ENCODE data around the gene FBXL19. TPM values are rescaled to one million over a fixed set of nuclear protein-coding genes. Genes with fewer than 3 reads are reported as not detected.

FBXL19 gene
- total RNA-seq, 2 donors from 2014 or later, result 8.6 to 21.1 TPM

- no peak for ATAC-seq
- H3K36me3 ChIP-seq (replicated peaks in 1 of 2; ENCODE audit: insufficient read depth in 1 of 2, low read depth in 2 of 2), result no peaks in the 10 kb centered on the region
- H3K27me3 ChIP-seq, result no peaks in the 10 kb centered on the region
- H3K4me3 ChIP-seq, result no peak overlapping the region
- TF ChIP-seq POLR2A (IDR thresholded peaks at IDR 0.05), result no peak
- TF ChIP-seq CTCF (IDR thresholded peaks at IDR 0.05), result no peak
- WGBS, 2 donors, result 87 to 90% methylated on average over 3 to 26 of the region's 26 CpGs
- no peaks in the 10 kb centered on the region for H3K9me3 ChIP-seq
- H3K27ac ChIP-seq, result no peak overlapping the region
- H3K4me1 ChIP-seq, result peaks cover 20% of the 10 kb centered on the region
- no peak for DNase-seq
- intact Hi-C loops (cut with DNase I), result no loop called here
Observed at GRCh38 chr16:30925632-30925987, 2.2 kb downstream of the FBXL19 start.

GRCh38 chr16:30925995-30926811 is 2.8 kb downstream of the FBXL19 start:
- ATAC-seq, result no peak
- no peak for DNase-seq
- Histone ChIP-seq H3K9me3 (no peaks in the 10 kb centered on the region), H3K36me3 (replicated peaks in 1 of 2; ENCODE audit: insufficient read depth in 1 of 2, low read depth in 2 of 2) (peaks cover 0 to 2% of the 10 kb centered on the region in 2 donors), H3K27me3 (no peaks in the 10 kb centered on the region), H3K27ac (no peak overlapping the region), H3K4me3 (no peak overlapping the region), H3K4me1 (peaks cover 18% of the 10 kb centered on the region)
- no peak for TF ChIP-seq CTCF (IDR thresholded peaks at IDR 0.05)
- TF ChIP-seq POLR2A (IDR thresholded peaks at IDR 0.05), result no peak
- 68 to 74% methylated on average over 10 of the region's 10 CpGs for WGBS, 2 donors
- intact Hi-C loops (cut with DNase I), result no loop called here

- WGBS, 2 donors, result 85 to 88% methylated on average over 5 to 20 of the region's 22 CpGs
- no peaks in the 10 kb centered on the region for H3K27me3 ChIP-seq
- DNase-seq, result no peak
- H3K4me3 ChIP-seq, result no peak overlapping the region
- peaks cover 14% of the 10 kb centered on the region for H3K4me1 ChIP-seq
- no peak overlapping the region for H3K27ac ChIP-seq
- H3K9me3 ChIP-seq, result no peaks in the 10 kb centered on the region
- no peak for TF ChIP-seq CTCF (IDR thresholded peaks at IDR 0.05)
- TF ChIP-seq POLR2A (IDR thresholded peaks at IDR 0.05), result no peak
- intact Hi-C loops (cut with DNase I), result no loop called here
- H3K36me3 ChIP-seq (replicated peaks in 1 of 2; ENCODE audit: insufficient read depth in 1 of 2, low read depth in 2 of 2), result peaks cover 0 to 4% of the 10 kb centered on the region in 2 donors
- no peak for ATAC-seq
Observed at GRCh38 chr16:30926937-30927788, 3.8 kb downstream of the FBXL19 start.

- ATAC-seq, result no peak
- DNase-seq, result peak; percentile 49 to 71 (median 58)
- peaks cover 0 to 4% of the 10 kb centered on the region in 2 donors for H3K36me3 ChIP-seq (replicated peaks in 1 of 2; ENCODE audit: insufficient read depth in 1 of 2, low read depth in 2 of 2)
- no peaks in the 10 kb centered on the region for H3K27me3 ChIP-seq
- H3K4me3 ChIP-seq, result no peak overlapping the region
- 53 to 84% methylated on average over 7 to 13 of the region's 15 CpGs for WGBS, 2 donors
- intact Hi-C loops (cut with DNase I), result no loop called here
- no peaks in the 10 kb centered on the region for H3K9me3 ChIP-seq
- no peak for TF ChIP-seq POLR2A (IDR thresholded peaks at IDR 0.05)
- no peak for TF ChIP-seq CTCF (IDR thresholded peaks at IDR 0.05)
- H3K27ac ChIP-seq, result no peak overlapping the region
- peaks cover 14% of the 10 kb centered on the region for H3K4me1 ChIP-seq
Observed at GRCh38 chr16:30927789-30928378, 4.5 kb downstream of the FBXL19 start.

Measured in body of pancreas (tissue), 4 donors.